ENCODE data around the gene TOM1L2. TPM values are rescaled to one million over a fixed set of nuclear protein-coding genes. Genes with fewer than 3 reads are reported as not detected.

TOM1L2 gene
- total and polyA plus RNA-seq, 12 donors, result 46.4 to 331 (median 273) TPM

DNA sequence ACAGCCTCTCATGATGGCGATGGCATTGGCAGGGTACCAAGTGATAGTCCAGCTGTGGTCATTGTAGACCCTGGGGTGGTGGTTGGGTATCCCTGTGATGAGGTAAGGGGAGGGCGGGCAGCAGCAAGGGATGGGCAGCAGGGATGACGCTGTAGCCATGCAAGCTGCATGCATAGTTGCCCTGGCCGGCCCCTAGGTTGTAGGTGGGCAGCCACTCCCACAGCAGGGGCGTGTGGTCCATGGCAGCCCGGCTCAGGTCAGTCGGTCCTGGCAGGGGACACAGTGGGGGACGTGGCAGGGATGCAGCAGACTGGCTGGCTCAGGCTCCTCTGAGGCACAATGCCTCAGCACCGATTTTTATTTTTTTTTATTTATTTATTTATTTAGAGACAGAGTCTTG is 9.1 kb upstream of the TOM1L2 start:
- TF ChIP-seq, protein P1, sequence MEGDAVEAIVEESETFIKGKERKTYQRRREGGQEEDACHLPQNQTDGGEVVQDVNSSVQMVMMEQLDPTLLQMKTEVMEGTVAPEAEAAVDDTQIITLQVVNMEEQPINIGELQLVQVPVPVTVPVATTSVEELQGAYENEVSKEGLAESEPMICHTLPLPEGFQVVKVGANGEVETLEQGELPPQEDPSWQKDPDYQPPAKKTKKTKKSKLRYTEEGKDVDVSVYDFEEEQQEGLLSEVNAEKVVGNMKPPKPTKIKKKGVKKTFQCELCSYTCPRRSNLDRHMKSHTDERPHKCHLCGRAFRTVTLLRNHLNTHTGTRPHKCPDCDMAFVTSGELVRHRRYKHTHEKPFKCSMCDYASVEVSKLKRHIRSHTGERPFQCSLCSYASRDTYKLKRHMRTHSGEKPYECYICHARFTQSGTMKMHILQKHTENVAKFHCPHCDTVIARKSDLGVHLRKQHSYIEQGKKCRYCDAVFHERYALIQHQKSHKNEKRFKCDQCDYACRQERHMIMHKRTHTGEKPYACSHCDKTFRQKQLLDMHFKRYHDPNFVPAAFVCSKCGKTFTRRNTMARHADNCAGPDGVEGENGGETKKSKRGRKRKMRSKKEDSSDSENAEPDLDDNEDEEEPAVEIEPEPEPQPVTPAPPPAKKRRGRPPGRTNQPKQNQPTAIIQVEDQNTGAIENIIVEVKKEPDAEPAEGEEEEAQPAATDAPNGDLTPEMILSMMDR (IDR thresholded peaks at IDR 0.05), result no peak
- H3K4me3 ChIP-seq, result no peak overlapping the region
- H3K4me1 ChIP-seq, result peaks cover 0 to 7% (median 0%) of the 10 kb centered on the region in 9 donors
- intact Hi-C loops (cut with DNase I), result no loop called here
- no peaks in the 10 kb centered on the region for H3K27me3 ChIP-seq
- no peak overlapping the region for H3K27ac ChIP-seq
- no peaks in the 10 kb centered on the region for H3K9me3 ChIP-seq
- ATAC-seq (peak in 1 of 8 donors; percentile 23), DNase-seq (no peak)
- H3K36me3 ChIP-seq, result no peaks in the 10 kb centered on the region
- WGBS, 2 donors, result 88% methylated on average over 9 of the region's 9 CpGs

DNA sequence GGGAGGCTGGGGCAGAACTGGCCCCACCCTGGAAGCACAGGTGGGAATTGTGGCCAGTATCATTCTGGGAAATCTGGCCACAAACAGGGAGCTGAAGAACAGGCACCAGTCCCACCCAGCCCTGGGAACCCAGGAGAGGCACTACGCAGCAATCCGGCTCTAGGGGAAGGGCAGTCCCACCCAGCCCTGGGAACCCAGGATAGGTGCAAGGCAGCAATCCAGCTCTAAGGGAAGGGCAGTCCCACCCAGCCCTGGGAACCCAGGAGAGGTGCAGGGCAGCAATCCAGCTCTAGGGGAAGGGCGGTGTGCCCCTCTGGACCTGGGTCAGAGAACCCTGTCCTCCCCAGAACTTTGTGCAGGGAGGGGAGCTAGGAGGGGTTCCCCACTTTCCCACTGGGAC is 7.6 kb upstream of the TOM1L2 start:
- H3K4me1 ChIP-seq, result peaks cover 0 to 14% (median 0%) of the 10 kb centered on the region in 9 donors
- no peaks in the 10 kb centered on the region for H3K27me3 ChIP-seq
- H3K9me3 ChIP-seq, result no peaks in the 10 kb centered on the region
- TF ChIP-seq, protein P1 (IDR thresholded peaks at IDR 0.05), result no peak
- ATAC-seq (no peak), DNase-seq (no peak)
- H3K27ac ChIP-seq, result no peak overlapping the region
- intact Hi-C loops (cut with DNase I), result loop anchor here in 3 of 10 donors (10.0 kb wide), 3 partner anchors 45 to 85 kb away; partner anchors contain the start of genes ATPAF2 (in 1 of the 3) and GID4 (in 1 of the 3)
- H3K4me3 ChIP-seq, result no peak overlapping the region
- H3K36me3 ChIP-seq, result no peaks in the 10 kb centered on the region
- WGBS, 2 donors, result 69 to 90% methylated on average over 3 of the region's 3 CpGs

DNA sequence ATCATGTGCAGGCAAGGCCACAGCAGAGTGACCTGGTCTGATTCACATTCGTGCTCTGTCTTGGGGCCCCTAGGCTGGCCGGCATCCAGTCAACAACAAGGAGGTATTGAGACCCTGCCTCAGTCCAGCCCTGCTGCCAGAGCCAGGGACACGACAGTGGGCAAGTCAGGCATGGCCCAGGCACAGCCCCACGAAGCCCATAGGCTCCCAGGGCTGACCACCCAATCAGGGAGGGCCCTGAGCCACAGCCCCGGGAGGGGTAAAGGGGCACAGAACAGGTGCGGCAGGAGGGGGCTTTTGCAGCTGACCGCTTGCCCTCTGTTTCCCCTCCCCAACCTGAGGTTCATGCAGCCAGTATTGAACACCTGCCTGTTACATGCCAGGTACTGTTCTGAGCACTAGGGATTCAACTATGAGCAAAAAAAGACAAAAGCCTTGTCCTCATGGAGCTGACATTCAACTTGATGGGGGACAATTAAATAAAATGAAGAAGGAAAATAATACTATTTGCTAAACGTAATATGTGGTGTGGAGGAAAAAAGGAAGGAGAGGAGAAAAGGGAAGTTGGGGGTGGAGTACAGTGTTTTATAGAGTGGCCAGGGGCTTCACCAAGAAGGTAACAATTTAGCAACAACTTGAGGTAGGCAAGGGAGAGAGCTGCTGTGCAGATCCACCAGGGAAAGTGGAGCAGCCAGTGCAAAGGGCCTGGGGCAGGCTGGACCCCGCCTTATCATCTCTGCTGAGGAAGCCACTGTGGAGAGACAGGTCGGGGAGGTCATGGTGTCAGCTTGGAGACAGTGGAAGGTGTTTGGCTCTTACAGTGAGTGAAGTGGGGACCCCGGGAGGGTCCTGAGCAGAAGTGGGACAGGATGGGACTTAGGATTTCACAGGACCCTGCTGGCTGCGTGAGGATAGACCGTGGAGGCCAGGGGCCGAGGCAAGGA is 6.6 kb upstream of the TOM1L2 start:
- 90% methylated on average over 14 of the region's 14 CpGs for WGBS, 2 donors
- TF ChIP-seq, protein P1 (IDR thresholded peaks at IDR 0.05), result no peak
- Histone ChIP-seq H3K9me3 (no peaks in the 10 kb centered on the region), H3K27me3 (no peaks in the 10 kb centered on the region), H3K4me1 (peaks cover 0 to 14% (median 0%) of the 10 kb centered on the region in 9 donors), H3K27ac (no peak overlapping the region), H3K36me3 (no peaks in the 10 kb centered on the region), H3K4me3 (no peak overlapping the region)
- no peak for ATAC-seq
- DNase-seq, result no peak
- intact Hi-C loops (cut with DNase I), result loop anchor here in 3 of 10 donors (10.0 kb wide), 3 partner anchors 46 to 84 kb away; partner anchors contain the start of genes ATPAF2 (in 1 of the 3) and GID4 (in 1 of the 3)

DNA sequence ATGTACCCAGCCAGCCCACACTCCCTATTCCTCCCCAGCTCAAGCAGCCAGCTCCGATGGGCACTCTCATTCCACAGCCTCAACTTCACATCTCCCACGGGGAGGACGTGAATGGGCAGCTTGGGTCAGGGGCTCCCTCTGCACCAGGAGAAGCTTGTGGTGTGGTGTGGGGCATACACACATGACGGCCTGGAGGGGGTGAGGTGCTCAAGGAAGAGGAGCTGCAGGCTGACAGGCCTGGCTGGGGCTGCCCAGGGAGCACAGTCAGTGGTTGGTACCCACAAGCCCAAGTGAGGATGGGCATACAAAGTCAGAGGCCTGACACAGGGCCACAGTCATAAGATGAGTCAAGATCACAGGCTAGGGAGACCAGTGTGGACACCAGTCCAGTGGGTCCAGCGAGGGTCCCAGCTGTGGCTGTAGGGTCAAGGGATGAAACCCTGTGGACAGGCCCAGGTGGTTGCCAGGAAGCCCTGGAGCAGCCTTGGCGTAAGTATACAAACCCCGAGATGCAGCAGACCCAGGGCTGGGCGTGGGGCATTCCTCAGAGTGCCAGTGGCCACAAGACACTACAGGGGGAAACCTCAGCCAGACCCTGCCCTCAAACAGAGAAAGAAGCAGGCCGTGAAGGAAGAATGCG is 4.9 kb upstream of the TOM1L2 start:
- Histone ChIP-seq H3K9me3 (no peaks in the 10 kb centered on the region), H3K36me3 (no peaks in the 10 kb centered on the region), H3K4me3 (no peak overlapping the region), H3K27ac (no peak overlapping the region), H3K4me1 (peaks cover 0 to 20% (median 7%) of the 10 kb centered on the region in 9 donors), H3K27me3 (no peaks in the 10 kb centered on the region)
- intact Hi-C loops (cut with DNase I), result loop anchor here in 3 of 10 donors (10.0 kb wide), 3 partner anchors 48 to 82 kb away; partner anchors contain the start of genes ATPAF2 (in 1 of the 3) and GID4 (in 1 of the 3)
- no peak for ATAC-seq
- no peak for DNase-seq
- 90 to 93% methylated on average over 10 of the region's 10 CpGs for WGBS, 2 donors
- TF ChIP-seq, protein P1 (IDR thresholded peaks at IDR 0.05), result no peak

Data from heart right ventricle (tissue), 16 donors.